T-helper 17 cell (primary cell): ENCODE measurements around the gene UBR4. TPM values are rescaled to one million over a fixed set of nuclear protein-coding genes. Genes with fewer than 3 reads are reported as not detected.

Experiments used
- ATAC-seq: fragments of 150-1000 bp; cut with Tn5 transposase; 2 replicates; pipeline ENCODE4 v1.10.0; 2021; ENCODE audit warnings: mild to moderate bottlenecking, moderate library complexity
- DNase-seq, 3 donors: peaks; one replicate each; pipeline versions ENCODE4 v3.0.0 to v3.0.0-alpha.2; 2020 to 2021
- H3K9me3 ChIP-seq: one replicate; pipeline ENCODE4 v1.7.0; 2013; ENCODE audit warnings: low read length, mild to moderate bottlenecking; ENCODE audit not compliant: control insufficient read depth, poor library complexity, severe bottlenecking
- H3K27ac Mint-ChIP-seq: one replicate; pipeline ENCODE4 v1.8.0; 2022; ENCODE audit warnings: mild to moderate bottlenecking, moderate library complexity, mixed read lengths
- H3K27me3 Mint-ChIP-seq: one replicate; pipeline ENCODE4 v1.8.0; 2022; ENCODE audit warnings: mixed read lengths
- H3K36me3 Mint-ChIP-seq: one replicate; pipeline ENCODE4 v1.8.0; 2022; ENCODE audit warnings: low read depth, mixed read lengths
- H3K4me1 Mint-ChIP-seq: one replicate; pipeline ENCODE4 v1.8.0; 2022; ENCODE audit warnings: mild to moderate bottlenecking, mixed read lengths
- H3K4me3 Mint-ChIP-seq: one replicate; pipeline ENCODE4 v1.8.0; 2022; ENCODE audit warnings: mild to moderate bottlenecking, moderate library complexity, mixed read lengths
- total RNA-seq, 4 donors: library from RNA in 2 of 4; stranded (reverse) in 2 of 4; gene quantifications; one replicate each; pipeline ENCODE4 v1.2.3 and lab custom pipeline; 2022 to 2026

UBR4 gene
- total RNA-seq, 2 donors from 2014 or later: 140 to 158 TPM

- no peaks in the 10 kb centered on the region for H3K36me3 Mint-ChIP-seq
- no peak for ATAC-seq
- no peak for DNase-seq
- peaks cover 6% of the 10 kb centered on the region for H3K4me1 Mint-ChIP-seq
- no peak overlapping the region for H3K27ac Mint-ChIP-seq
- peaks cover 39% of the 10 kb centered on the region for H3K27me3 Mint-ChIP-seq
- no peak overlapping the region for H3K4me3 Mint-ChIP-seq
- no peaks in the 10 kb centered on the region for H3K9me3 ChIP-seq
These were observed 173.1 kb downstream of the UBR4 start for GRCh38 chr1:19036813-19037605.

- H3K27me3 Mint-ChIP-seq: peaks cover 33% of the 10 kb centered on the region
- H3K4me1 Mint-ChIP-seq: peaks cover 6% of the 10 kb centered on the region
- no peaks in the 10 kb centered on the region for H3K36me3 Mint-ChIP-seq
- no peak for ATAC-seq
- no peak overlapping the region for H3K27ac Mint-ChIP-seq
- no peak overlapping the region for H3K4me3 Mint-ChIP-seq
- no peak for DNase-seq
- H3K9me3 ChIP-seq: no peaks in the 10 kb centered on the region
These were observed 173.8 kb downstream of the UBR4 start for GRCh38 chr1:19036041-19036812.

DNA sequence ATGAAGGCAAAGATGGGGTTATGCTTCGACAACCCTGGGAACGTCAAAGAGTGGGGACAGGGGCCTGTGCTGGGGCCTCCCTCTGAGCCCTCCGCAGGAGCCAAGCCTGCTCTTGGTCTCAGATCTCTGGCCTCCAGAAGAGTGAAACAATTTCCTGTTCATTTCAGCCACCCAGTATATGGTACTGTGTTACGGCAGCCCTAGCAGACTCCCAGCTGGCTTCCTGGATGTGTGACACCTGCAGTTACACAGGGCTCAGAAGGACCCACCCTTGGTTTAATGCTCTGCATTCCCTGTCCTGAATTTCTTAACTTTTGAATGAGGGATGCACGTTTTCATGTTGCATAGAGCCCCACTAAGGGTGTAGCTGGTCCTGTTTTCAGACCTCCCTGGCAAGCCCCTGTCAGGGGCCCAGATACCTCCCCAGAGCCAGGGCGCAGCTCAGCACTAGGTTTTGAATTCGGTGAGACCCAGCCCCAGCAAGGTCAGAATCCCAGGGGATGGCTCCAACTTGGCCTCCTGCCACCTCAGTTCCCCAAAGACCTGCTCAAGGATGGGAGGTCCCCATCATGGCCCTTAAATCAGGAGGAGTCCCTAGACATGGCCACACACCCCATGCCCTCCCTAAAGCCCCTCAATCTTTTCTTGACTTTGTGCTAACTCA, 174.6 kb downstream of the UBR4 start:
- no peak overlapping the region for H3K27ac Mint-ChIP-seq
- no peak for DNase-seq
- peaks cover 6% of the 10 kb centered on the region for H3K4me1 Mint-ChIP-seq
- H3K36me3 Mint-ChIP-seq: no peaks in the 10 kb centered on the region
- H3K9me3 ChIP-seq: no peaks in the 10 kb centered on the region
- H3K4me3 Mint-ChIP-seq: no peak overlapping the region
- no peak for ATAC-seq
- H3K27me3 Mint-ChIP-seq: peaks cover 28% of the 10 kb centered on the region

DNA sequence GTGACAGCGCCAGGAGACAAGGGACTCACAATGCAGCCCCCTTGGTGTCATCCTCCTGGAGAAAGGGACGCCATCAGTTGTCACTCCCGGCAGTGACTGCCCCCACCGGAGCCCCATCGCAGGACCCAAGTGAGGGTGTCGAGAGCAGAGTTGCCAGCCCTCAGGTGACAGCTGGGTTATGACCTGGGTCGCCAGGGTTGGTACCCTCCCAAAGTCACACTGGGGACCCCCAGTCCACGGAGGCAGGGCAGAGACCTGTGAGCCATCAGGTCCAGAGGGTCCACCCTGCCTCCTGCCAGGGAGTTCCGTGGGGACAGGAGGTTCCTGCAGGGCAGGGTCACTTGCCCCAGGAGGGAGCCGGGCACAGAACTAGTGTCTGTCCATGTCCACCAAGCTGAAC, 175.3 kb downstream of the UBR4 start:
- no peak for DNase-seq
- H3K27ac Mint-ChIP-seq: no peak overlapping the region
- H3K36me3 Mint-ChIP-seq: no peaks in the 10 kb centered on the region
- H3K9me3 ChIP-seq: no peaks in the 10 kb centered on the region
- H3K27me3 Mint-ChIP-seq: peaks cover 24% of the 10 kb centered on the region
- H3K4me1 Mint-ChIP-seq: peaks cover 6% of the 10 kb centered on the region
- no peak for ATAC-seq
- no peak overlapping the region for H3K4me3 Mint-ChIP-seq

DNA sequence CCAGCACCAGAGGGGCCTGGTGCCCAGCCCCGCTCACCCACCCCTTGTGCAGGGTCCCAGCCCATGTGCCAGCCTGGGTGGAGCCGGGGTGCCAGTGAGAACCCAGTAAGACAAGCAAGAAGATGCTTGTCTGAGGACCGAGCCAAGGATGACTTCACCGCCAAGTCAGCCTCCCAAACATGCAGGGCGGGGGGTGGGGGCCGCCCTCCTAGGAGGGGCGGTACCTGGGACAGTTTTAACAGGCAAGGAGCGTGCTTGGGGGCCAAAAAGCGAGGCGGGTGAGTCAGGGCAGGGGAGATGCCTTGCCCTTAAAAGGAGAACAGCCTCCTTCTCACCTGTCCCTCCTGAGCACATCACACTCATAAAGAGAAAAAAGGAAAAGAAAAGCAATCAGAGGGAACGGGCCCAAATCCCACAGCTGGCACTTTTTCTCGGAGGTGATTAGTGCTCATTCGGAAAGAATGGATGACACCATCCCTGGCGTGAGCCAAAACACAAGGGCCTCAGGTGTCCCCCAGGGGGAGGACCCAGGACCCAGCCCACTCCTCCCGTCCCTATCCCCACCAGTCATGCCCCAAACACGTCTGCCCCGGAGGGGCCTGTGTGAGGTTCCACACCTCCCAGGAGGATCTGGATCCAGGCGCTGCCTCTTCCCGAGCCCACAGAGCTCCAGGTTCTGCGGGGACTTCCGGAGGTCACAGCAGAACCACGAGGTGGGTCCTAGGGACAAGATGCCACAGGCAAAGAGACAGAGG, 176.0 kb downstream of the UBR4 start:
- H3K4me1 Mint-ChIP-seq: peaks cover 6% of the 10 kb centered on the region
- no peak overlapping the region for H3K27ac Mint-ChIP-seq
- peaks cover 18% of the 10 kb centered on the region for H3K27me3 Mint-ChIP-seq
- DNase-seq (no peak), ATAC-seq (no peak)
- no peak overlapping the region for H3K4me3 Mint-ChIP-seq
- no peaks in the 10 kb centered on the region for H3K36me3 Mint-ChIP-seq
- no peaks in the 10 kb centered on the region for H3K9me3 ChIP-seq

DNA sequence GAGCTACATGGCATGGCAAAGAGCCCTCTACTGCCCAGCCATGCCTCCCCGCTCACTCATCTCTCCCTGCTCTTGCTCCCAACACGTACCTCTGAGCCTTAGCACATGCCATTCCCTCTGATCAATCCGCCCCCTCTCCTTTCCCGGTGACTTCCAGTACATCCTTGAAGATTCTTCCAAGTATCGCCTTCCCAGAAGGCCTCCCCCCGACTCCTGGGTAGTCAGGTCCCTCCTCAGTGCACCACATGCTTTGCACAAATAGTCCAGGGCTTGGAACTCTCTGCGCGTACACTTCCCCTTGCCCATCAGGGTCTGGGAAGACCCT, 176.6 kb downstream of the UBR4 start:
- H3K27ac Mint-ChIP-seq: no peak overlapping the region
- H3K27me3 Mint-ChIP-seq: peaks cover 18% of the 10 kb centered on the region
- H3K36me3 Mint-ChIP-seq: no peaks in the 10 kb centered on the region

GRCh38 chr1:19032701-19033514, 177.2 kb downstream of the UBR4 start:
- H3K4me1 Mint-ChIP-seq: peaks cover 6% of the 10 kb centered on the region
- peaks cover 16% of the 10 kb centered on the region for H3K27me3 Mint-ChIP-seq
- H3K27ac Mint-ChIP-seq: no peak overlapping the region
- no peaks in the 10 kb centered on the region for H3K9me3 ChIP-seq
- H3K36me3 Mint-ChIP-seq: no peaks in the 10 kb centered on the region
- DNase-seq (no peak), ATAC-seq (no peak)
- no peak overlapping the region for H3K4me3 Mint-ChIP-seq

More for the DNA sequence above, 176.6 kb downstream of the UBR4 start:
- Mint-ChIP-seq H3K4me1 (peaks cover 6% of the 10 kb centered on the region), H3K4me3 (no peak overlapping the region)
- DNase-seq (no peak), ATAC-seq (no peak)
- no peaks in the 10 kb centered on the region for H3K9me3 ChIP-seq

DNA sequence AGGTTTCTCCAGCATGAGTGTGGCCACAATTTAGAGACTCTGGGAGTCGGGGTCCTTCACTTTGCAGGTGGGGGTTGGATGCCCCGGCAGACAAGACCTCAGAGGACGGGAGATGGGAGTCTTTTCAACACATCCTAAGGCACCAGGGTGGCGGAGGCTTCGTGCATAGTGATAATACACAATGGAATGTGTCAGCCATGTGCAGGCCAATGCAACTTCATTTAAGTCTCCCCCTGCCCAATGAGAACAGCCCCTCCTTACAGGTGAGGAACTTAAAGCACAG, 177.7 kb downstream of the UBR4 start:
- H3K4me3 Mint-ChIP-seq: no peak overlapping the region
- H3K27me3 Mint-ChIP-seq: peaks cover 11% of the 10 kb centered on the region
- no peaks in the 10 kb centered on the region for H3K36me3 Mint-ChIP-seq
- DNase-seq: no peak
- H3K4me1 Mint-ChIP-seq: peaks cover 8% of the 10 kb centered on the region
- H3K9me3 ChIP-seq: no peaks in the 10 kb centered on the region
- no peak overlapping the region for H3K27ac Mint-ChIP-seq
- no peak for ATAC-seq

DNA sequence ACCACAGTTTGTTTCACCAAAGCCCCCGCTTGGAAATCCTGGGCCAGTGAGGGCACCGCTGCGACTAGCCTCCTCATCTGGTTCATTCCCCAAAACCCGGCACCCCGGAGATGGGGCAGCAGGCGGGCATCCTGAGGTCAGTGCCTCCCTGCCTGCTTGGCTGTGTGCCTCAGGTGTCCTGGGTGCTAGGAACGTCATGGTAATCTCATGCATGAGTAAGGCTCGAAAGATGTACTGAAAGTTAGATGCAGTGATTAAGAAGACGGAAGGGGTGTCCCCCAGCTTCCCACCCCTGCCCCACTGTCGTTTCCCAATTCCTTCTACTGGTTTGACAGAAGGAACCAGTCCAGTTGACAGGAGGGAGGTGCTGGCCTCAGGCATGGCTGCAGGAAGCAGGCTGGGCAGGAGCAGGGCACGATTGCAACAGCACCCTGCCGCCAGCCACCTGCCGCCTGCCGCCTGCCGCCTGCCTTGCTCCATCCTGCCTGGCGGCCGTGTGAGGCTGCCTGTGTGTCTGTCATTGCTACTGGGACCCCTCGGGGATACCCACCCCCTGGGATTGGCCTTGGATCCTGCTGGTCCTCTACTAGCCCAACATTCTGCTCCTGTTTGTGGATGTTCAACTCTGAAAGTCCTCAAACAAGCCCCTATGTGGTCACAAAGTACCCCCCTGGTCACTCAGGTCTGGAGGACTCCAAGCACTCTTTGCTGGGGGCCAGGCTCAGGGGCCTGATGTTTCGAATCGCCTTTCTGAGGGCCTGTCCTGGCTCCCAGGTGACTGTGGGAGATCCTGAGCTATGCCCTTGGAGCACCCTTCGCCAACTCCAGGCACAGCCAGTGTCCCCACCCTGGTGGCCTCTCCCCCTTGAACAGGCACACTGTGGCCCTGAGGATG, 180.6 kb downstream of the UBR4 start:
- DNase-seq: no peak
- Mint-ChIP-seq H3K27me3 (peaks cover 6% of the 10 kb centered on the region), H3K4me3 (no peak overlapping the region), H3K4me1 (peaks cover 5% of the 10 kb centered on the region), H3K36me3 (no peaks in the 10 kb centered on the region), H3K27ac (no peak overlapping the region)
- no peak for ATAC-seq
- H3K9me3 ChIP-seq: no peaks in the 10 kb centered on the region

- no peaks in the 10 kb centered on the region for H3K9me3 ChIP-seq
- Mint-ChIP-seq H3K27ac (no peak overlapping the region), H3K36me3 (no peaks in the 10 kb centered on the region), H3K27me3 (peaks cover 3% of the 10 kb centered on the region), H3K4me3 (no peak overlapping the region), H3K4me1 (peaks cover 5% of the 10 kb centered on the region)
- no peak for ATAC-seq
- DNase-seq: no peak
These were observed 181.4 kb downstream of the UBR4 start for GRCh38 chr1:19028546-19029129.

GRCh38 chr1:19028110-19028509, 182.0 kb downstream of the UBR4 start:
- ATAC-seq (no peak), DNase-seq (no peak)
- H3K4me1 Mint-ChIP-seq: peaks cover 3% of the 10 kb centered on the region
- peak overlapping the region; percentile 49 for H3K4me3 Mint-ChIP-seq
- no peaks in the 10 kb centered on the region for H3K27me3 Mint-ChIP-seq
- no peaks in the 10 kb centered on the region for H3K36me3 Mint-ChIP-seq
- H3K27ac Mint-ChIP-seq: no peak overlapping the region
- H3K9me3 ChIP-seq: no peaks in the 10 kb centered on the region
